GF-D8 (cell line): ENCODE measurements around the gene PLCB1.
"Not testable (repeated sequence)": the region's sequence is repeated elsewhere in the genome, so short reads cannot be mapped to it uniquely, and the experiment has no call there.

ENCODE experiments used
- DNase-seq: peaks from one replicate; lab custom pipeline; 2025; lab: John Stamatoyannopoulos, UW

PLCB1 gene

GRCh38 chr20:8404912-8405635, 273.0 kb downstream of the PLCB1 start:
- no peak for DNase-seq

DNA sequence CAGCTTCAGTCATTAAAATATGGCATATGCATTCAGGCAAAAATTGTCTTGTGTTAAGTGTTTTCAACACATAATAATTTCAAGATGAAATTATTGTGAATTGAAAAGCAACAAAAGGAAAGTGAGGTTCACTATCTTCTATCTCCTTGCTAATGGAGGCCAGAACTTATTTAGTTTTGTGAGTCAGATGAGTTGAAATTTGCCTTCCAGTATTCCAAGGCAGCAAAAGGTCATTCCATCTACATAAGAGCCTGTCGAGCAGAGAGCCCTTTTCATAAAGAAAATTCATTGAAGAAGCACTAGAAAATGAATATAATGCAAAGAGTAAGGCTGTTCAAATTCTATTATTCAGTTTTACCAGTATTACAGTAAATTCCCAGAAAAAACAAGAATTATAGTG, 274.3 kb downstream of the PLCB1 start:
- no peak for DNase-seq

DNA sequence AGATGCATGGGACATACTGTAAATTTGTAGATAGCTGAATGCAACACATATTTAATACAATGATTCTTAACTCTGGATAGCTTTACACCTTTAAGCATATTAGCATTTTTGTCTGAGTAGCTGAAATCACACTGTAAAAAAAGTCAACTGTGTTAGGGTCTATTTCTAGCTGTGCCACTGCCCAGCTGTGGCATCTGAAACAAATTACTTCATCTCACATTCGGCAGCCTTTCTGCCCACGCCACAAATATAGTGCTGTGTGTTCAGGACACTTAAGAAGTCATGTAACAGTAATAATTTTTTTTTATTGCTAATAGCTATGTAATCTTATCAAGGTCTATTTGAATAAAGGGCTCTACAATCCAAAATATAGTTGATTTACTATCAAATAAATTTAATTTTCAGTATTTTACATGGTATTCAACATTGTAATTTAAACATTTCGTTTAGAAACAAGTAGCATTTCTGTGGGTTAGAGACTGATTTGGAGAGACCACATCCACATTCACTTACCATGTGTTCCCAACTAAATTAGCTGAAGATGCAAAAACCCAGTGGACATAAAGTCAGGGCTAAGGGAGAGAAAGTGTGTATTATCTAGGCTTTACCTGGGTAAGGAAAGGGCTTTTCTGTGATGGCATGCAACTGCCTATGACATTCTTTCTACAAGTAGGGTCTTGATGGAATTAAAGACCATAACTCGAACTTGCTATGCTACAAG, 276.7 kb downstream of the PLCB1 start:
- no peak for DNase-seq

DNA sequence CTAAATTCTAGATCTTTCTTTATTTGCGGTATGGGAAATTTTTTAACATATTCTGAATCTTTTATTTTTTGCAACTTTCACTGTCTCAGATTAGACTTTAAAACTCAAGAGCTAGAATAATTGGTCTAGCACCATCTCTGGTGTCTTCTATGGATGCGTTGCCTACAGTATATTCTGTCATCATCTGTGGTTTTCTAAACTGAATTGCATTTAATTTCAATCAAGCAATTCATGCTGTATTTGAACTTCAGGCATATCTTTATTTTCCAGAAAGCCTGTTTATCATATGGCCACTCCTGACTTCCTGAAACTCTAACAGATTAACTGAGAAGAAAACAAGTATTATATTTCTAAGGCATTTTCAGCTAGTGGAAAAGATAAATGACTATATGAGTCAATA, 281.6 kb downstream of the PLCB1 start:
- DNase-seq: no peak

GRCh38 chr20:8414586-8415274, 282.7 kb downstream of the PLCB1 start:
- DNase-seq: no peak

GRCh38 chr20:8421981-8422380, 289.9 kb downstream of the PLCB1 start:
- DNase-seq: no peak

- no peak for DNase-seq
Observed at GRCh38 chr20:8423482-8423881, 291.4 kb downstream of the PLCB1 start.

- DNase-seq: no peak
Observed at GRCh38 chr20:8424010-8424409, 291.9 kb downstream of the PLCB1 start.

- no peak for DNase-seq
Observed at GRCh38 chr20:8425016-8425415, 292.9 kb downstream of the PLCB1 start.

DNA sequence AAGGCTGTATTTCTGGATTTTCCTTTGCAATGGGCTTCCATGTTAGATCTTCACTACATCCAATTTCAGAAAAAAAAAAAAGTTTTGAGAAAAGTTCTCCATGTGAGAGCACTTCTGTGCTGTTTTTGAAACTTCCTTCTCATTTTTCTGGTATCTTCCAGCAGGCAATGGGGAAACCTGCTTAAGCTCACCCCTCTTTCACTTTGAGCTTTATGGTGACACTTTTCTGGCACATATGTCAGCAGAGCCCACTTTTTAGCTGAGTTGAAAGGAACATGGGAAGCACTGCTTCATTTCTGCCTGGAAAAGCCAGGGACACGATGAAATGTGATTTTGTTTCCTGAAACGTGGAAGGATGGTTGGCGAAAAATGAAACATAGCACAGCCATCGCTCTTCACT, 293.7 kb downstream of the PLCB1 start:
- DNase-seq: no peak

GRCh38 chr20:8427419-8428040, 295.5 kb downstream of the PLCB1 start:
- peak; percentile 76 for DNase-seq

GRCh38 chr20:8428988-8429387, 296.9 kb downstream of the PLCB1 start:
- no peak for DNase-seq

- no peak for DNase-seq
Observed at GRCh38 chr20:8431538-8432434, 299.7 kb downstream of the PLCB1 start.

DNA sequence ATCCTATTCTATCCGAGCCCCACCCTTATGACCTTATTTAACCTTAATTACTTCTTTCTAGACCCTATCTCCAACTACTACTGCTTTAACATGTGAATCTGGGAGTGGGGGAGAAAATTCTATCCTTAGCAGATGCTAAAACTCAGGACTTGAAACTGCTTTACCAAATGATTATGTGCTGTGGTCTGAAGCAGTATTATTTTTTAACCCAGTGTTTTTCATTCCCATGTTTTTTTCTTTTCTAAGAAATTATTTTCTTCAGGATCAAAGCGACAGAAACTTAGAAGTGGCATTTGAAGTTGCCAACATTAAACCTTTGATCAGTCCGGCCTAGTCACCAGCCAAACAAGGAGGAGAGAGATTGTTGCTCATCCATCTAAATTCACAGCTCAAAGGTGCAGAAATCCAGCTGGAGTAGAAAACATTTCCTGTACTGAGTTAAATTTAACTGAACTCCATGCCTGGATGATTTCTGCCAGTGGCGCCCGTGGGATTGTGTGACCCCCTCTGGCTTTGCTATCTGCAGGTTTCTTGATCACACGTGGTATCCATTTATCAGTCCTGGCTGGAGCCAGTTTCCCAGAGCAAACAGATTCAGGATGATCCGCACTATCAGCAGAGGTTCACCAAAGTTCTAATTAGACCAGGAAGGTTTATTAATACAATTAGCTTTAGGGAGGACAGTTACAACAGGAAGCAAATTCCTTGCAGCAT, 300.5 kb downstream of the PLCB1 start:
- DNase-seq: no peak

DNA sequence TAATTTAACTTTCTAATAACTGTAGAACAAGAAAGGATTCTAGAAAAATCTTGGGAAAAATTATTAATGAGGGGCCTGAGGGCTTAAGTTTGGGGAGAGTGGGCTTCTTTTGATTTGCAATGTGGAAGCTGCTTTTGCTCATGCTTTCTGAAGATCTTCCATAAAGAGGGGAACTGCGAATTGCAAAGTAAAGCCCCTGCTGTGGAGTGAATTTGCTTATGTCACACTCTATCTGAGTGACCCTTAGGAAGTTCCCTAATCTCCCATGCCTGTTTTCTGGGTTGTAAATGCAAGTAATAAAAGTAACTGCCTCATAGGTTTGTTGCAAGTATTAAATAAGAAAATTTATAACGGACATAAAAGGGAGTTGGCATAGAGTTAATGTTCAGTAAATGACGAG, 301.2 kb downstream of the PLCB1 start:
- DNase-seq: no peak

- DNase-seq: no peak
Observed at GRCh38 chr20:8434326-8434876, 302.3 kb downstream of the PLCB1 start.

GRCh38 chr20:8435285-8436035, 303.4 kb downstream of the PLCB1 start:
- DNase-seq: no peak

- DNase-seq: not testable (repeated sequence)
Observed at GRCh38 chr20:8436938-8437337, 304.9 kb downstream of the PLCB1 start.

DNA sequence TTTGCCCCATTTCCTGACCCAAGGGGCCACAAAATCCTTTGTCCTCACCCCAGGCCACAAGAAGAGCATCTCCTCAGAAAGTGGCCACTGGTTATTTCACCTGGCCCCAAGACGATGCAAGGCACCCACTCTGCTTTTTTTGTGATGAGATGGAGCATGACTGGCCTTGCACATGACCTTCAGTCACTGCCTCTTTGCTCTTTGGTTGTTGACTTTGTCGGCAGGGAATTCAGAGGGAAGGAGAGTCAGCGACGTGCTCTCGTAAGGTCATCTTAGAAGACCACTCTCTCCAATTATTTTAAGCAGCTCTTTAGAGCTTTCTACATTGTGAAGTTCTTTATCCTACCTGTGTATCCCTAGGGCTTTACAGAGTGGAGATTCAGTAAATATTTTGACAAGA, 306.7 kb downstream of the PLCB1 start:
- no peak for DNase-seq
